HG03196 (cell line): Measurements from ENCODE around the gene HOXA4.

ENCODE experiments used
- ATAC-seq: cut with Tn5 transposase; IDR thresholded peaks from one replicate; pipeline ENCODE4 v1.9.1; 2021; ENCODE audit not compliant: unreplicated experiment

Gene HOXA4

DNA sequence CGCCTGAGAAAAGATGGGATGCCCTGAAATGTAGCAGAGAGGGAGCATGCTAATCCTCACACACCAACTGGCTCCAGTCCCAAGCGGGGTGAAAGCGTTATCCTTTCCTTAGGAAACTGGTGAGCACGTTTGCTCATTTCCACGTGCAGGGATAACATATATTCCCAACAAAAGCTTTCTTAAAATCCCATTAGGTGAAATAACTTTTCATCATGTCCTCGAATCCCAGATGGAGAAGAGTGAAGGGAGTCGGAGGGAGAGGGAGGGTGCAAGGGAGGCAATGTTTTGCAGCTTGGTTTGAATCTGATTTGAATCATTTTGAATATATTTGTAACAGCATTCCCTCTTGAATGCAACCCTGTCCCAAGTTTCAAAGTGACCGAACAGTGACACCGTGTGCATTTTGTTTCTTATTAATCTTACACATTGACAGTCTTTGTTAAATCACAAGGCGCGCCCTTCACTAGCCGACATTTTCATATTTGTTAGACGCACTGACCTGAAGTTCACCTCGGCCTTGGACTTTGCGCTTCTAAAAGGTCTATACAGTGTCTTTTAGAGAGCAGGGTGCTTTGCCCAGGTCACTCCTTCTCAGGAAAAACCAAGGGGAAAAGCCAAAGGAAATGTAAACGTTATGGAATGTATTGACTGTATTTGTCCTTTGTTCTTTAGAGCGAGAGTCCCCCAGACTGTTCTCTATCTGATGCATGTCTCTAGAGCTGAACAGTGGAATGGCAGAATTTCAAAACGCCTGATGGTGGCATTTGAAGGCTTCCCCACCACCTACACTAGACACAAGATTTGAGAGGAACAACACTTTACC is 3.1 kb upstream of the HOXA4 start:
- ATAC-seq = no peak

DNA sequence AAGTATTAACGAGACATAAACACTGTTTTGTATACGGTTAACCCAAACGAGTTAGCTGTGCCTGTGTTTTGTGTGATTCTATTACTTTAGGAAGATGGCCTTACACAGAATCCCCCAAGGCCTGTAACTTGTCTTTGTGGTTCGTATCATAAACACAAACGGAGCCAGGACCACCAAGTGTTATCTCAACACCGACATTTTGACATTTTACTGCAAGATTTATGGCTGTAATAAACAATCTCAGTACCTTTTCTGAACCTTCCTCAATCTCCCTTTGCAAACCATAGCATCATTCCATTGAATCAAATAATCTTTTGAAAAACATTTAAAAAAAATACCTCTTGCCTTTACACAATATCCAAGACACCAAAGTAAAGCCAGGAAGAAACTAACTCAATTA is 2.4 kb upstream of the HOXA4 start:
- no peak for ATAC-seq

DNA sequence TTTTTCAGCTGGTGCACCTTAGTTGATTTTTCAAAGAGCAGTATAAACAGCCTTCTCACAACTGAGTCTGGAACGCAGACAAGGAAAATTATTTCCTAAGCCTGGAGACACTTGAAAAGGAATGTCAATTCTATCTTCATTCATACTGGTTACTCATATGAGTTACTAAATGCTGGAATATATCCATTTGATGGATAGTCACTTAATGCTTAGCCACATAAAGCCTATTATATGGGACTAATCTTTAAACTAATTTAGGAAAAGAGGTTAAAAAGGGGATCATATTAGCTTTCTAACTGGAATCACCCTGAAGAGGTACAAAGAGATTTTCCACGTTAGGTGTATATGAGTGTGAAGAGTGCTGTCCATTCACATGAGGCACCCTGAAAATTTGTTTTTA is 1.7 kb upstream of the HOXA4 start:
- no peak for ATAC-seq

DNA sequence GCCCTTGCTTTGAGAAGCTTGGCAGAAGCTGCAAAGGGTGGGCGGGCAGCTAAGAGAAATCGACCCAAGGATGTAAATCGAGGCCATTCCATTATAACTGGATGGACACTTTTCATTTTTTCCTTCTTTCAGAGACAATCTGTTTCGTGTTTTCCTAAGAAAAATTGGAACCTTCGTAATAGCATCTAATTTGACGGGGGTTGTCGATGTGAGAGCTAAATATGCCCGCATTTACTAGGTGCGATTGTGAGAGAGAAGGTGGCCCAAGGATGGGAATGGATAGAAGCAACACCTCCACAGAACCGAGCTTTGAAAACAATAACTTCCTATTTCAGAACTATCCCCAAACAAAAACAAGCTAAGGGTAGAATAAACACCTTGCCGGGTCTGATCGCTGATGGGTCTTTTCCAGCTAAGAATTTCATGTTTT is 848 bp upstream of the HOXA4 start:
- ATAC-seq = no peak

DNA sequence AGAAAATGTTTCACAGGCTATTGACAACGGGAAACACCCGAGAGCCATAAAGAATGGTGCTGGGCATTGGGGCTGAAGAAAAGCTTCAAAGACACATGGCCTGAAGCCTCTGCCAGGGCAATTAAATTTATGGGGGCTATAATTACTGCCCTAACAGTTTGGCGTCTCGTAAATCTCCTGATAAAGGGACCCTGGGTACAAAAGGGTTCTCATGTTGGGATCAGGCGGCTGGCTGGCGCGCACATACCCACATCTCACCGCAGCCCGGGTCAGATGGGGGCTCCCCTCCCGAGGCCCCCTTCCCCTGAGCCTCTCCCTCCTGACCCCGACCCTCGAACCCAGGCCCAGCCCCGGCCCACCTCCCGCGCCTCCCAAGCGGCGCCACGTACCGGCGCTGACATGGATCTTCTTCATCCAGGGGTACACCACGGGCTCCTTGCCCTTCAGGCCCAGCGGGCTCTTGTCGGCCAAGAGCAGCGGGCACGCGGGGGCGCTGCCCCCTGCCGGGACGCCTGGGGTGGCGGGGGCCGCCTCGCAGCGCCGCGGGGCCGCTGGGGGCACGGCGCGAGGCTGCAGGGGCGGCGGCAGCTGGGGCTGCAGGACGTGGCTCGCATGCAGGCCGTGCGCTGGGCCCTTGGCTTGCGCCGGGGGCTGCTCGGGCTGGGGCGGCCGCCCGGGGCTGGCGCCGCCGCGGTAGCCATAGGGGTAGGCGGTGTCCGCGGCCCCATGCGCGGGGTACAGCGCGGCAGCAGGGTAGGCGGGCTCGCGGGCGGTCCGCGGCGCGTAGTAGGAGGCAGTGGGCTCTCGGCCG is 623 bp downstream of the HOXA4 start:
- no peak for ATAC-seq

DNA sequence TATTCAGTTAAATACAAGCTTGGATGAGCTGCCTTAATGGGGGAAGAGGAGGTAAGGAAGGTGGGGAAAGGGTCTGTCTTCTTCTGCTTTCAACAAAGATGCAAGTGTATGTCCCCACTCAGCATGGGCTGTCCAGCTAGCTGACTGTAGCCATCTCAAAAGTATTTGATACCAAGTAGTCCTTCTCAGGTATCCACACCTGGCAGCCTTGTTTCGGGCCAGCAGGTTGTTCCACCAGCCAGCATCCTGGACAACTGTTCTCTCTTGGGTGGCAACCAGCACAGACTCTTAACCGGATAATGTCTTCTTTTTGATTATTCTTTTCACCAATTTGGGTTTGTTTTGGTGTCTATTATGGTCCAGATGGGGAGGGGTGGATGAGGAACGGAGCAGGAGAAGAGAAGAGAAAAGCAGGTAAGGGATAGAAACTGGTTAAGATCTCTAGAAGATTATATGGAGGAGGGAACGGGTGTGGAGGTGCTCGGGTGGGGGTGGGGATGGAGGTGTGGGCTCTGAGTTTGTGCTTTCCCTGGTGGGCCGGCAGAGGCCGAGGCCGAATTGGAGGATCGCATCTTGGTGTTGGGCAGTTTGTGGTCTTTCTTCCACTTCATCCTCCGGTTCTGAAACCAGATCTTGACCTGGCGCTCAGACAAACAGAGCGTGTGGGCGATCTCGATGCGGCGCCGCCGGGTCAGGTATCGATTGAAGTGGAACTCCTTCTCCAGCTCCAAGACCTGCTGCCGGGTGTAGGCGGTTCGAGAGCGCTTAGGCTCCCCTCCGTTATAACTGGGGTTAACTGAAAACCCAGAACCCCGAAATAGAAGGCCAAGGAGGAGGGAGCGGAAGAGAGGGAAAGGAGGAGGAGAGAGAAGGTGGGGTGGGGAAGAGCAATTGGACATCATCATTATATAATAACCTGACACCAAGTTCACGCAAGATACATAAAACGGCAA is 1.5 kb downstream of the HOXA4 start:
- no peak for ATAC-seq

DNA sequence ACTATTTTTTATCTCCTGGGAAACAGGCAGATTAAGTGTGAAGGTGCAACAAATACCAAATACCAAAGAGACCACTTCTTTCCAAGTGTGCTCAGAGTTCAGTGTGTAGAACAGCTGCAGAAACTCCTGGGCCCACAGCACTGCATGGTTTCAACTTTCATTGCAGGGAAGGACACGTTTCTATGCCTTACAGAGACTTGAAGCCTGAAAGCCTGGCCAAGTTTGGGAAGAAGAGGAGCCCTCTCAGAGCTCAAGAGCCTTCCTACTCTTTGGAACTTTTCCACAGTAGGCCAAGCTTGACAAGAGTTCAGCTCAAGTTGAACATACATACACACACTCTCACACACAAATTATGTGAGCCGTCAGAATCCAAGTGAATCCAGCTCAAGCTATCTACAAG is 2.5 kb downstream of the HOXA4 start:
- no peak for ATAC-seq

DNA sequence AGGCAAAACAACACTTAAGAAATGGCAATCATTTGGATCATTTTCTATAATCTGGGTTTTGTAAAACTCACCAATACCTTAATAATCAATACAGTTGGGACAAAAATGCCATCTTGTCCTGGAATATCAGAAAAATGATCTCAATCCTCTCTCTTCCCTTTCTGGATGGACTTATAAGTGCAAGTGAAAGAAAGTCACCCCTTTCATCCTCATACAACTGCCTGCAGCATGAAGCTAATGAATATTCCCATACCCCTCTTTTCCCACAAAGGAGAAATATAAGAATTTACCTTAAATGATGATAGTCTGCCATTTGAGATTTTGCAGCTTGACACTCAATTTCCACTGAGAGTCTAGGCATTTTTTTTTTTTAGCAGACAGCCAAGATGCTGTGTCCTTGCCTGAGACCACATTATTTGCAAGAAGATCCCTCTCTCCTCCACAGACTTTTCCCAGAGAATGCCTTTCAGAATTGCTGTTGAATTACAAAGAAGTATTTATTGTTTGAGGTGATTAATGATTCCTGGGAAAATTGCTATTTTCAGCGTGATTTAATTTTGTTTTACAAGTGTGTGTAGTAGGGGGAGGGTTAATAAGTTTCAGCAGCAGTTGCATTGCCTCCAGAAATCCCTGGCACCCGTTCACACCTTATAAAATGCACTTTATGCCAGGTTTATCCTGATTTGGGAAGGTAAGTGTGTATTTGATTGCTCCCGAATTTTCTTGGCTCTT is 3.8 kb downstream of the HOXA4 start:
- ATAC-seq = no peak

DNA sequence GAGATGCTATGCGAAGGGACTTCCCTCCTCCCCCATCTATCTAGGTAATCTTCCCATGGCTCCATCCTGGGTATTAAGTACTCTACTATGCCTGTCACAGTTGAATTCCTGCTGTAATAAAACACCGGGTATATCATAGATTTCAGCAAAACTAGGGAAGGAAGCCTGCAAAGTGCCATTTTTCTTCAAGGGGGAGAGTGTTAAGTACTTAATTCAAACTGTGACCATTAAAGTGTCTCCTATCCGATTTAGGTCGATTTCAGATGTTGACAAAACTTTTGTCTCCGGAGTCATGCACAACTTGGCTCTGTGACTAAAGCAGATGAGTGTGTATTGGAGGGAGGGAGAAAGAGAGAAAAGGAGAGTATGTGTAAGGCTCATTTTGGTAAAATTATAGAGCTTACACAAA is 4.6 kb downstream of the HOXA4 start:
- no peak for ATAC-seq

DNA sequence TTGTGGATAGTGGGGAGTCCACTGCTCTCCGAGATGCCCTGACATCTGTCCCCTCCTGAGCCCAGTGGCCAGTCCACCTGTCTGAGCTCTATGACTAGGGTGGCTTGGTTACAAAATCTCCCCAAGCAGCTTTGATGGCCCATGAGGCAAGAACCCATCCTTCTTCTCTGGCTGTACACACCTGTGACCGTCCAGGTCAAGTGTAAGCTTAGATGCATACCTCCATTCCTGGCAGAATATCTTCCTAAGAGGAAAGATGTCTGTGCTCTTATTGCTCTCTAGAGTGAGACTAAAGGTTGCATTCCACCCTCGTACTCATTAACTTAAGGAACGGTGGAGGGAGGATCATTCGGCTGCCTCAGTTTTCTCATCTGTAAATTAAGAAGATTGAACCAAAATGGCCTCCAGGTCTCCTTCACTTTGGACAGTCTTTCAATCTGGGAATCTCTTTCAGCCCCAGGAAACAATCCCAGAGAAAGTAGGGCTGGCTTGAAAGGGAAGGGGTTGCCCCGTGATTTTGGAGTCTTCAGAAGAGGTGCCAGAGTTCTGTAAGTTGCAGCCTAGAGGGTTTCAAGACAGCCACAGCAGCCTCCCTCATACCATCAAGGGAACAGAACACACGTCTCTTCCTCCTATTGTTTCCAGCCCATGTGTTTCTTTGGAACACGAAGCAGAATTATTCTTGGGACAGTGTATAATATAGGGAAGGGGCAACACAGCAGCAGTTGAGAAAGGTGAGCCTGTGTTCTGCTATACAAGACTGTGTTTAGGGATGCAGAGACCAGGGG is 5.5 kb downstream of the HOXA4 start:
- ATAC-seq = no peak

DNA sequence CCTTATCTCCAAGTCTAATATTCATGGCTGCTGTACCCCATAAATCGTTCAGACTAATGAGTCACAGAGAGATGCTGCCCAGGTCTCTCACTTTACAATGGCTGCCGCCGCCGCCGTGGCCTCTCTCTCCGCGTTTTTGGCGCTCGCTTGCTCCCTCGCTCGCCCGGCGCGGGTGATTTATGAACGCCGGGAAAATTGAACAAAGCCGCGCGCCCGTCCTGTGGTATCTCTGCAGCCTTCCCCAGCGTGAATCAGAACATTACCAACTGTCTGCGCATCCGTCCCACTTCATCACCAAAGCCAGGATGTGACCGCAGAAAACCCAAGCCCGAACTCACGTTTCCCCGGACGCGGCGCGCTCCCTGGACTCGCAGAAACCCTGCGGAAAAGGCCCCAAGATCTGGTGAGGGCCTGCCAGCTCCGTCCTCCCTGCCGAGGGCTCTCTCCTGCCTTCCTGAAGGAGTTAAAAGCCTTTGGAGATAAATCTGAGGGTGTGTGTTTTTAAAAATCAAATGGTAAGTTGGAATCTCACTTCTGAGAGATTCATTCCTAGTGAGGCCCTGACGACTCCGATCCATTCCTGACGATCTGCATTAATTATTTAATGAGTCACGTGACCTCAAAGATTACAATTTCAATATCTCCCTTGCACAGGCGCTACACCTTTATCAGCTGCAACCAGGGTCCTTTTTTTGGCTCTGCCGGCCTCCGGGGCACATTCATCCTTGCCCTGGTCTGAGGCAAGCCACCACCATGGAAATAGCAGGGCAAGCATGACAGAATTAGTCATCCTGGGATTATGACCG is 6.3 kb downstream of the HOXA4 start:
- ATAC-seq = no peak

DNA sequence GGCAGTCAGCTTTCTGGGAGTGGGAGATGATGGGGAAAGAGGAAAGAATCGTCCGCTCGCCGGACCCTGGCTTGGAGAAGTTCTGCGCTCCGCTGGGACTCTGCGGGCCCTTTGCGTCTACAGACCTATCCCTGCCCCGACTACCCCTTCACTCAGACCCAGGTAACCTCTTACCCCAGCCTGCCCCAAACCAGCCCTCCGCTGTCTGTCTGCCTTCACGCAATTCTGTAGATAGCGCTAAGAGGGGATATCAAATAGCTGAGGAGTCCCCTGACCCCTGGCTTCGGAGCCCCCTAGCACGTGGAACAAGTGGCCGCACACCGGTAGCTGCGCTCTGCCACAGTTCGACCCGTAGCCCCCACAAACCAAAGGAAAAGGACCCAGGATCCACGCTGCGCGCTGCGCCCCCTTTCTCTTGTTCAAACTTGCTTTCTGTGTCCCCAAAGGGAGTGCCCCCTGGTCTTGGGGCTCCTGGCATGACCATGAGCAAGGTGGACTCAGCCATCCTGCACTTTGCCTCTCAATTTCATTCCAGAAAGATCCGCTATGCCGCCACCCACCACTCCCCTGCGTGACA is 7.0 kb downstream of the HOXA4 start:
- no peak for ATAC-seq

DNA sequence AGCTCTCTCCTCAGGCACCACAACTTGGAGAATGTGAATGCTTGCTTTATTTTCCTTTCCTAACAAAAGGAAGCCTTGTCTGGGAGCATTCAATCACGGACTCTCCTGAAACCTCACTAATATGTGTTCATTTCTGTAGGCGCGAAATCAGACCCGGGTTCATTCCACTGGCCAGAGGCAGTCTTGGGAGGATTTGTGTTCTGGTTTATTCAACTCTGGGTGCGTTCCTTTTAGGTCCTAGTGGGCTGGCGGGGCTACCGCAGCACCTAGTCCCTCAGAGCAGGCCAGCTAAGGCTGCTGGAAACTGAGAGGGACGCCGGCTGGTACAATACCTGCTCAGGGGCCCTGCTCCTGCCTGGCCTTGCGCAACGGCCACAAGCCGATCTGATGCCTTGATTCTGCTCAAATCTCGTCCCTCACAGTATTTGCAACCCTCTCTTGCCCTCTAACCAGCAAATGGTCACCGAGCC is 7.5 kb downstream of the HOXA4 start:
- ATAC-seq = no peak

DNA sequence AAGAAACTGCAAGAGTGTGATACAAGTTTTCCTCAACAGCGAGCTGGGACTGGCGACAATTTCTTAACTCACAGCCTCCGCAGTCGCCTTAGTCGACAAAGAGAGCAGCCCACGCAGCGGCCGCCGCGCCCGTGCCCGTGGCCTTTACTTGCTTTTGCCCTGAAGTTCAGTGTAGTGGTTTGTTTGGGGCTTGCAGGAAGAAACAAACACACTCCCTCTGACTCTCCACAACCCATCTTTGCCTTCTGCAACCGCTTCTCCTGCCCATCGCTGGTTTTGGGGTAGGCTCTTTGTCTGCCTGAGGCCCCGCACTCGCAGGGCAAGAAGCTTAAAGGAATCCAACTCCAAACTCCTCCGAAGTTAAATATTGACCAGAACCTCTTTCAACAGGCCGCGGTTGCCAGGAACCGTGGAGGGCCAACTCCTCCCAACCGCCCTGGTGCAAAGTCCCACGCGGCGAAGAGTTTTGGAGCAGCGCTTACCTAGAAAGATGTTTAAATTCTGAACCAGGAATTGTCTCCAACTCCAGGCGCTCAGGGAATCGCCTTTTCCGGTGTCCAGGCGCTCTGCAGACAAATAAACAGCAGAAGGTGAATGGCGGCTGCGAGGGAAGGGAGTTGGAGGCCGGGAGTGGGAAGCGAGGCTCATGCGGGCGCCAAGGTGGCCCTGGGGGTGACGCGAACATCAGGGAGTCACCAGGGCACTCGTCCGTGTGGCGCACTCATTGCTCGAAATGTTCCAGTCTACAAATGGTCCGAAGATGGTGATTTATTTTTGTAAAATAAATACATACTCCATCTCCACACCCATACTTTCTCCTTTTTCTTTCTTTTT is 8.3 kb downstream of the HOXA4 start:
- ATAC-seq = no peak

DNA sequence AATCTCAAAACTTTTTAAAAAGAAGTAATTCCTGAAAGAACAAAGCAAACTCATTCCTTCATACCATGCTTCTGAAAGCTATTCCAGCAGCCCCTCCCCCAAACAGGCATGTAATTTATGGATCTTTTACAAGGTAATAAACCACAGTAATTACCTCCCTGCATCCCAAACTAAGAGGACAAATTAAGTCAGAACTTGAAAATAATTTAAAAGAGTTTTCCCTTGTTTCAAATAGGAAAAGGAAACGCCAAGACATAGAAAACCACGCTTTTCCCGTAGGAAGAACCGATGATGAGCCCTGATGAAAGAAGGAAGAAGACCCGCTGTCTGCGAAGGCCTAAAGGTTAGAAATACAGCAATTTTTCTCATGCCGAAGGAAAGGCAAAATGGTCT is 8.9 kb downstream of the HOXA4 start:
- ATAC-seq = no peak

DNA sequence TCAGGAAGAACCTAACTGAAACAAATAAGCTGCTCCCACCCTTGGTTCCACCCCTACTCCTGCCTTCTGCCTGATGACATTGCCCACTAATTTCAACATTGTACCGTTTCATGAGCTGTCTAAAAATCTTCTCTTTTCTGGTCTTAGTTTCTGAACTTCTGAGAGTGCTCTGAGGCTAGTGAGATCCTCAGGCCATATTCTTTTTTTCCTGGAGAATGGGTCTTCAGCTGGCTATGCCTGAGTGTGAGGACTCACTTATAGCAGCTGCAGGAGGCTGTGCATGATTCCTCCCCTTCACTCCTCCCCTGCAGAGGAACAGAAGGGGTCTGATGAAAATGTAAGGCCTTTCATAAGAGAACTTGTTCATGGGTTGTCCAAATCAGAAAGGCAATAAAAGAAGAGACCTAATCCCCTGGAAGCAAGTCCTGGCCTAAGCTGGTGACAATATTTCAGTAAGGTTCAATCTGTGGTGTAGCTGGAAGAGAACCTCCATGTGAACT is 11.1 kb downstream of the HOXA4 start:
- ATAC-seq = no peak

DNA sequence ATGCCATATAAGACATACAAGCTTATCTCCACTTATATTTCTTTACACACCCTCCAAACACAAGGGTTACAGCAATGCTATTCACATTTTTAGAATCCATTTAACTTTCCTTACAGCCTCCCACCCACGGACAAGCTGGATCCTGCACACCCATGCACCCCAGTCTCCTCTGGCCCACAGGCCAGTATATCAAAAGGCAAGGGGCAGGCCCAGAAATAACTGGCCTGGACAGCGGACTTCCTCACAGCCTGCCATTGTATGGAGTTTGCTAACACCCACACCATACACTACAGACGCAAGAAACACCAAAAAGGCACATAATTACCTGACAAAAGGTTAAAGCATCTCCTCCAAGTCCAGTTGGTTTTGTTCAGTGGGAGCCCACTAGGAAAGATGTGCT is 12.0 kb downstream of the HOXA4 start:
- no peak for ATAC-seq
